Stimulated activated CD8-positive, alpha-beta memory T cell treated with anti-CD3 and anti-CD28 coated beads, Interleukin-2, amount 100 ng/mL, for 48 hours (primary cell): ENCODE measurements around the gene OR52K1.
"Not testable (repeated sequence)": the region's sequence is repeated elsewhere in the genome, so short reads cannot be mapped to it uniquely, and the experiment has no call there.

ENCODE experiments used
- DNase-seq, 2 donors: peaks; one replicate each; pipeline ENCODE4 v3.0.0-alpha.2; 2020; ENCODE audit warnings: low read depth in 2 of 2

OR52K1 gene

DNA sequence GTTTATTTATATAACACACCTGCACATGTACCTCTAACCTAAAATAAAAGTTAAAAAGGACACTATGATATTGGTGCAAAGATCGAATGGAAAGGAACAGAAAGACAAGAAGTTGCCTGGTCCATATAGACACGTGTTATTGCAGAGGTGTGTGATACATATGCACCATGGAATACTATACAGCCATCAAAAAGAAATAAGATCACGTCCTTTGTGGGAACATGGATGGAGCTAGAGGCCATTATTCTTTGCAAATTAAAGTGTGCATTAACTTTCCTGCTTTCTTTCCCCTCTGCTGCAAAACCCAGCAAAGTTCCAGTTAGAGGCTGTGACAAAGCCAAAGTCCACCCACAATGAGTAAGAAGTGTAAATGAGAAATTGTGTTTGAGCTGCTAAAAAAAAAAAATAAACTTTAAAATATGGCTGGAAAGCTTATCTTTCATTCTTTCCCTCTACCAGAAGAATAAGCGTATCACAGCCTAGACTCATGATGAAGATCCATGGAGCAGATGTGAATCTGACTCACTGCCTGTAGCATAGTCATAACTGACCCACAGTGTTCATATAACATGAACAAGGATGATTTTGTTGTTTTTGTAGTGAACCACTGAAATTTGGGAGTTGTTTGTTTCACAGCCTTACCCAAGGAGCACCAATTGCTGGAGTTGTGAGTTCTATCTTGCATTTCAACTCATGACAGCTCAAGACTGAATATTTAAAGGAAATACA lies 9.6 kb downstream of the OR52K1 start:
- no peak for DNase-seq

- no peak for DNase-seq
Observed at GRCh38 chr11:4493480-4493818, 11.0 kb downstream of the OR52K1 start.

- DNase-seq = no peak
Observed at GRCh38 chr11:4495487-4495886, 13.0 kb downstream of the OR52K1 start.

- no peak for DNase-seq
Observed at GRCh38 chr11:4495986-4496385, 13.5 kb downstream of the OR52K1 start.

- no peak for DNase-seq
Observed at GRCh38 chr11:4496557-4497248, 14.3 kb downstream of the OR52K1 start.

- DNase-seq = no peak
Observed at GRCh38 chr11:4508886-4509285, 26.4 kb downstream of the OR52K1 start.

GRCh38 chr11:4511282-4512245 lies 29.1 kb downstream of the OR52K1 start:
- DNase-seq = no peak

DNA sequence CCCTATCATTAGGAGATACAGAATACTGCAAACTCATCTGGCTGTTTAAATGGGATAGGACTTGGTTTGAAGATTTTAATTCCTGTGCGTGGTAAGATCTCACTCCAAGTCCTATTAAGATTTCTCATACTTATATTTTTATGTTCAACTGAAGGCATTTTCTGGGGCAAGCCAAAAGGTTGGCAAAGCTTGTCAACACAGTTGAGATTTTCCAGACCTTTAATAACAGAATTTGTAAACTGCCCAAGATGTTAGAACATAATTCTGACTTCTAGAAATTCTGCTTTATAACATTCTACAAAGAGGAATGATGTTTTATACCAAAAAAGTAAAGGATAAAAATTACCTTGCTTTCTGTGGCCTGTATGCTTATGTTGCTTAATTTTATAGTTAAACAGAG lies 31.8 kb downstream of the OR52K1 start:
- DNase-seq = no peak

DNA sequence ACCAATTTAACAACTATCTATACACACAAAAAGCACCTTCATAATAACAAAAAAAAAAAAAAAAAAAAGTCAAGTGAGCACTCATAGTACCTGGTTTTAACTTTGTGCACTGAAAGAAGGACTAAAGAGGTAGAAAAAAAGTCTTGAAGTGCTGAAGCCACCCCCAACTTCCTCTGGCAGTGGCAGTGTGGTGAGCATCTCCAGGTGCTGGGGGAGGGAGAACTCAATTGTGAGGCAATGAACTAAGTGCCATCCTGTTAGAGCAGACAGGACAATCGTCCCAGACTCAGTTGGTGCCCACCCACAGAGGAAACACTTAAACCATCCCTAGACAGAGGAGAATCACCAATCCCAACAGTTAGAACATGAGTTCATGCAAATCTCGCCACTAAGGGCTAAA lies 39.9 kb downstream of the OR52K1 start:
- no peak for DNase-seq

DNA sequence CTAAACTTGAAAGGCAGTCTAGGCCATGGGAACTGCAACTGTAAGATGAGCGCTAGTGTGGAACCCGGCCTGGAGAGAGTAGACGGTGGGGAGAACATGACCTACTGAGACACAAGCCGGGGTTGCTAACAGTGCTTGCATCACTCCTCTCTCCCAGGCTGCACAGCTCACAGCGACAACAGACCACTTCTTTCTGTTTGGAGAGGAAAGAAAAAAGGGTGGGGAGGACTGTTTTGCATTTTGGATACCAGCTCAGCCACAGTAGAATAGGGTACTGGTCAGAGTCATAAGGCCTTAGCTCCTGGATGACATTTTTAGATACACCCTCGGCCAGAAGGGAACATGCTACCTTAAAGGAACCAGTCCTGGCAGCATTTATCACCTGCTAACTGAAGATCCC lies 40.3 kb downstream of the OR52K1 start:
- no peak for DNase-seq

GRCh38 chr11:4523666-4524065 lies 41.2 kb downstream of the OR52K1 start:
- no peak for DNase-seq

DNA sequence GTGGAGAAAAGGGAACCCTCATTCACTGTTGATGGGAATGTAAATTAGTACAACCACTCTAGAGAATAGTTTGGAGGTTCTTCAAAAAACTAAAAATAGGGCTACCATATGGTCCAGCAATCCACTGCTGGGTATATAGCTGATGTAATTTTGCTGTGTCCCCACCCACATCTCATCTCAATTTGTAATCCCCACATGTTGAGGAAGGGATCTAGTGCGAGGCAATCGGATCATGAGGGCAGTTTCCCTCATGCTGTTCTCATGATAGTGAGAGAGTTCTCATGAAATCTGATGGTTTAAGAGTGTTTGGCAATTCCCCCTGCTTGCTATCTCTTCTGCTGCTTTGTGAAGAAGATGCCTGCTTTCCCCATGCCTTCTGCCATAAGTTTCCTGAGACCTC lies 45.5 kb downstream of the OR52K1 start:
- no peak for DNase-seq

- DNase-seq = not testable (repeated sequence)
Observed at GRCh38 chr11:4531686-4532085, 49.2 kb downstream of the OR52K1 start.

DNA sequence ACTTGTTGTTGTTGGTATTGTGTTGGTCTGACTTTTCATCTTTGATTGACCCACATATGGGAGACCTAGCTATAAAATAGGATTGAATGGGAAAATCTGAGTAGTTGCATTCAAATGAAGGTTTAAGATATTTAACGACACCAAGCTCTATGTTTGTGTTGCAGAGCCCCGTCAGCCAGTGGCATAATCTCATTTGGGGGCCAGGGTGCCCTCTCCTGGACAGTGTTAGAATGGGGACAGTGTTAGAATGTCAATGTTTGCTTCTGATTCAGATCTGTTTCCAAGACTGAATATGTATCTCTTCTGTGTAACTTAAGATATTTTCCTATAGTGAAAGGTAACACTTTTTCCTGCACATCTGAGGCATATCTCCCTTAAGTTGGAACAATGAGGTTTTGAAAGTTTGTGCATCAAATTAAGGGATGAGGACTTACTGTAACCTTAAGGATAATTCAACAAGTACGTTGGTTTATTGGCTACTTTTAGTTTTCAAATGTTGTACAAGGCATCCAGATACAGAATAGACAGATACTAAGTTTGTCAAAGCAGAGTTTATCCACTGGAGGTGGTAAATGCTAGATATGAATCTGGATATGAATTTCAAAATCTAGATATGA lies 57.3 kb downstream of the OR52K1 start:
- DNase-seq = peak; percentile 15

DNA sequence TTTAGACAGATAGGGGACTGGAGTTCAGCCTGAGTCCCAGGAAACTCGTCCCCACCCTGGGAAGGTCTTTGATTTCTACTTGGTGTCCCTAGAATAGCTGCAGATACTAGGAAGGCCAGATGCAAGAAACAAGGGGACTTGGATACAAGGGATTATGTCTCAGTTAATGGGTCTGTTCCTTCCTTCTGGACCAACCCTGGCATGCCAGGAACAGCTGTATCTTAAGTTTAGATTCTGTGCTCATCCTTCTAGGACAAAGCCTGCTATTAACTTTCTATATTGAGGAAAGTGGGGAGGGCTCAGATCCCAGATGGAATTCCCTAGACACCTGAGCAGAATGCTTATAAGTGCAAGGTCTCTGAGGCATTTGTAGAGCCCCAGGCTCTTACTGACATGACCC lies 58.6 kb downstream of the OR52K1 start:
- DNase-seq = no peak
